Ovary (tissue), 9 donors: ENCODE results near the gene PIGC. TPM values are rescaled to one million over a fixed set of nuclear protein-coding genes. Genes with fewer than 3 reads are reported as not detected.

Experiments used
- DNase-seq, 5 donors: peaks; one replicate each; pipeline ENCODE4 v3.0.0-alpha.2; 2019 to 2020
- H3K27ac ChIP-seq, 2 donors: fragments of 200-600 bp; one replicate each; pipeline versions ENCODE4 v1.5.1 to v1.8.0; 2019 to 2022
- H3K27me3 ChIP-seq: fragments of 200-600 bp; one replicate; pipeline ENCODE4 v1.8.0; 2022
- H3K36me3 ChIP-seq: fragments of 200-600 bp; sonication (generic); one replicate; pipeline ENCODE4 v1.5.1; 2019
- H3K4me1 ChIP-seq: one replicate; pipeline ENCODE4 v1.8.1; 2013; ENCODE audit warnings: mild to moderate bottlenecking, moderate library complexity; ENCODE audit not compliant: insufficient read depth
- H3K4me3 ChIP-seq: fragments of 200-600 bp; sonication (generic); one replicate; pipeline ENCODE4 v1.5.1; 2017
- H3K9me3 ChIP-seq, 2 donors: fragments of 200-600 bp in 1 of 2; sonication (generic) in 1 of 2; one replicate each; pipeline versions ENCODE4 v1.5.1 to v1.8.1; 2013 to 2019; ENCODE audit warnings: mild to moderate bottlenecking in 1 of 2, moderate library complexity in 1 of 2
- EP300 ChIP-seq: sonication (generic); formaldehyde crosslinking; IDR thresholded peaks from one replicate; pipeline ENCODE4 v1.6.1; 2017; ENCODE audit warnings: antibody characterized with exemption
- POLR2A ChIP-seq: fragments of 450-650 bp; IDR thresholded peaks from one replicate; pipeline ENCODE4 v1.6.1; 2017; ENCODE audit warnings: antibody characterized with exemption, mild to moderate bottlenecking, moderate library complexity
- WGBS, 3 donors: extraction: QIAGEN DNeasy Blood & Tissue Kit in 1 of 3; methylation state at CpG; one replicate each; pipeline versions ENCODE4 v1.1.5 to v1.1.7; 2013 to 2017; 5-methylcytosine and 5-hydroxymethylcytosine counted together
- intact Hi-C, 4 donors: fragments of 100-400 bp; cut with DNase I; formaldehyde crosslinking; loops; one replicate each; pipeline versions ENCODE4 v1.11.0 to v1.15.1; 2022 to 2023
- polyA plus RNA-seq, 2 donors: library from polyadenylated mRNA; stranded (reverse); fragments of 200-250 nt in 1 of 2; fragments of 350-450 nt in 1 of 2; fragmentation: Illumina TruSeq in 1 of 2; extraction: RNeasy Lipid Tissue Mini Kit (QIAGEN cat#74804) in 1 of 2; gene quantifications; one replicate each; pipeline ENCODE4 v1.2.3, GENCODE V29; 2013 to 2014
- total RNA-seq, 7 donors: library from RNA; depleted of rRNA in 2 of 7; stranded (reverse); fragments of >200 nt in 2 of 7; fragmentation: NEBNext Ultra II Directional in 3 of 7; extraction: Animal tissue kit (Norgen Biotek cat#: 25700) in 3 of 7; gene quantifications; one replicate each; pipeline versions ENCODE4 v1.1.0 to v1.2.4, GENCODE V29; 2016 to 2023
- TF ChIP-seq, protein P1 (sequence below), 3 donors: fragments of 450-650 bp in 2 of 3; fragments of 200-600 bp in 1 of 3; IDR thresholded peaks; one replicate each; pipeline versions ENCODE4 v1.5.1 to v1.8.0; 2016 to 2022; ENCODE audit warnings: antibody characterized with exemption in 3 of 3, mild to moderate bottlenecking in 1 of 3
- donor health status: DM: no; HTN: no; CAD: no; lungs with moderate emphysema.
- donor health status: DM: no; HTN: no; CAD: no.
- donor health status: Bipolar disorder and iron deficiency.
- donor health status: DM: yes; HTN: yes; CAD: no.
- donor health status: DM: no; HTN: no; CAD: no.
- donor health status: DM: yes; HTN: yes; CAD: no.

The PIGC gene
- total and polyA plus RNA-seq, 9 donors = 21.1 to 49.3 (median 25.1) TPM

DNA sequence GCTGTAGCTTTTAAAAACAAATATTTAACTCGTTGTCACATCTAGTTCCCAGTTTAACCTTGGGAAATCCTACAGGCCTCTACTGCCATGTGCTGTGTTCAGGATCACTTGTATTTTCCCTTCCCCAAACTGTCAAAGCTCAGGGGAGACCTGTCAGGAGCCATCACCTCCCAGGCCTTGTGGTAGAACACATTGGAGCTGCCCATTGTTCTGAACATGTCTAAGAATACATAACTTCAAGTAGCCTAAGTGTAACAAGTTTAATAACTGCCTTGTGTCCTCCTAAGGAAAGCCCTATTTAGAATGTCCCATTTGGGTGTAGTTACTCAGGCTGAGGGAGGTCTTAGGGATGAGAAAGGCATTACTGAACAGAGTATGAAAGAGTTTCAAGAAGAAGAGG, 28.6 kb upstream of the PIGC start:
- TF ChIP-seq EP300 (no peak), POLR2A (no peak)
- TF ChIP-seq, protein P1, sequence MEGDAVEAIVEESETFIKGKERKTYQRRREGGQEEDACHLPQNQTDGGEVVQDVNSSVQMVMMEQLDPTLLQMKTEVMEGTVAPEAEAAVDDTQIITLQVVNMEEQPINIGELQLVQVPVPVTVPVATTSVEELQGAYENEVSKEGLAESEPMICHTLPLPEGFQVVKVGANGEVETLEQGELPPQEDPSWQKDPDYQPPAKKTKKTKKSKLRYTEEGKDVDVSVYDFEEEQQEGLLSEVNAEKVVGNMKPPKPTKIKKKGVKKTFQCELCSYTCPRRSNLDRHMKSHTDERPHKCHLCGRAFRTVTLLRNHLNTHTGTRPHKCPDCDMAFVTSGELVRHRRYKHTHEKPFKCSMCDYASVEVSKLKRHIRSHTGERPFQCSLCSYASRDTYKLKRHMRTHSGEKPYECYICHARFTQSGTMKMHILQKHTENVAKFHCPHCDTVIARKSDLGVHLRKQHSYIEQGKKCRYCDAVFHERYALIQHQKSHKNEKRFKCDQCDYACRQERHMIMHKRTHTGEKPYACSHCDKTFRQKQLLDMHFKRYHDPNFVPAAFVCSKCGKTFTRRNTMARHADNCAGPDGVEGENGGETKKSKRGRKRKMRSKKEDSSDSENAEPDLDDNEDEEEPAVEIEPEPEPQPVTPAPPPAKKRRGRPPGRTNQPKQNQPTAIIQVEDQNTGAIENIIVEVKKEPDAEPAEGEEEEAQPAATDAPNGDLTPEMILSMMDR (IDR thresholded peaks at IDR 0.05) = no peak
- Histone ChIP-seq H3K27me3 (no peaks in the 10 kb centered on the region), H3K27ac (no peak overlapping the region), H3K9me3 (no peaks in the 10 kb centered on the region), H3K4me1 (no peaks in the 10 kb centered on the region), H3K36me3 (no peaks in the 10 kb centered on the region), H3K4me3 (no peak overlapping the region)
- WGBS, 3 donors = 44 to 82% (median 48%) methylated on average over 1 of the region's 1 CpG
- intact Hi-C loops = no loop called here
- DNase-seq = no peak

GRCh38 chr1:172471666-172472065, 27.8 kb upstream of the PIGC start:
- 94 to 97% (median 97%) methylated on average over 1 of the region's 1 CpG for WGBS, 3 donors
- H3K36me3 ChIP-seq = no peaks in the 10 kb centered on the region
- TF ChIP-seq EP300 (no peak), POLR2A (no peak)
- TF ChIP-seq, protein P1 (IDR thresholded peaks at IDR 0.05) = no peak
- no peak overlapping the region for H3K27ac ChIP-seq
- intact Hi-C loops = no loop called here
- H3K9me3 ChIP-seq = no peaks in the 10 kb centered on the region
- H3K4me1 ChIP-seq = no peaks in the 10 kb centered on the region
- no peaks in the 10 kb centered on the region for H3K27me3 ChIP-seq
- no peak overlapping the region for H3K4me3 ChIP-seq
- no peak for DNase-seq

GRCh38 chr1:172470149-172470548, 26.3 kb upstream of the PIGC start:
- WGBS, 3 donors = 66 to 85% (median 73%) methylated on average over 2 of the region's 2 CpGs

DNA sequence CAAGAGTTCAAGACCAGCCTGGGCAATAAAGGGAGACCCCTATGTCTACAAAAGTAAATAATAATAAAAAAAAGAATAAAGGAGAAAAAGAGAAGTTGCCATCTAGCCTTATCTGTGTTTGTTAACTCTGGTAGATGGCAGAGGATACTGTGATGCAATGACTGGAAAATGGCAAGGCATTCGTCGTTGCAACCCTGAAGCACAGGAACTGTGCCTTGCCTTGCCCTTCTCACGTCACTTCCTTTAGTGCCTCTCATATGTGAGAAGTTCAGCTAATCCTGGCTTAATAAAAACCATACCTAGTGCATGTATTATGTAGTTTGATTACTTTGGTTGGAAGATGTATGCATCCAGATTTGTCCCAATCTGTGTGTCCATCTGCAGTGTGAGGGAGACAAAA, 25.8 kb upstream of the PIGC start:
- no peaks in the 10 kb centered on the region for H3K27me3 ChIP-seq
- DNase-seq = no peak
- TF ChIP-seq POLR2A = no peak
- TF ChIP-seq, protein P1 (IDR thresholded peaks at IDR 0.05) = no peak
- TF ChIP-seq EP300 = no peak
- intact Hi-C loops = no loop called here
- H3K9me3 ChIP-seq = no peaks in the 10 kb centered on the region
- 91 to 96% (median 96%) methylated on average over 3 of the region's 3 CpGs for WGBS, 3 donors
- H3K4me3 ChIP-seq = no peak overlapping the region
- no peak overlapping the region for H3K27ac ChIP-seq
- no peaks in the 10 kb centered on the region for H3K4me1 ChIP-seq
- no peaks in the 10 kb centered on the region for H3K36me3 ChIP-seq

More at GRCh38 chr1:172470149-172470548, 26.3 kb upstream of the PIGC start:
- no peak for DNase-seq
- H3K9me3 ChIP-seq = no peaks in the 10 kb centered on the region
- H3K27me3 ChIP-seq = no peaks in the 10 kb centered on the region
- H3K4me1 ChIP-seq = no peaks in the 10 kb centered on the region
- H3K4me3 ChIP-seq = no peak overlapping the region
- intact Hi-C loops = no loop called here
- H3K27ac ChIP-seq = no peak overlapping the region
- TF ChIP-seq, protein P1 (IDR thresholded peaks at IDR 0.05) = no peak
- no peak for TF ChIP-seq EP300
- TF ChIP-seq POLR2A = no peak
- H3K36me3 ChIP-seq = no peaks in the 10 kb centered on the region

GRCh38 chr1:172468296-172468695, 24.4 kb upstream of the PIGC start:
- intact Hi-C loops = no loop called here
- no peak overlapping the region for H3K4me3 ChIP-seq
- TF ChIP-seq, protein P1 (IDR thresholded peaks at IDR 0.05) = no peak
- TF ChIP-seq EP300 = no peak
- TF ChIP-seq POLR2A = no peak
- no peaks in the 10 kb centered on the region for H3K4me1 ChIP-seq
- no peaks in the 10 kb centered on the region for H3K36me3 ChIP-seq
- no peaks in the 10 kb centered on the region for H3K27me3 ChIP-seq
- H3K9me3 ChIP-seq = no peaks in the 10 kb centered on the region
- 78 to 85% (median 83%) methylated on average over 5 of the region's 5 CpGs for WGBS, 3 donors
- no peak overlapping the region for H3K27ac ChIP-seq
- no peak for DNase-seq
